ENCODE measurements around the gene COL21A1.

The COL21A1 gene

DNA sequence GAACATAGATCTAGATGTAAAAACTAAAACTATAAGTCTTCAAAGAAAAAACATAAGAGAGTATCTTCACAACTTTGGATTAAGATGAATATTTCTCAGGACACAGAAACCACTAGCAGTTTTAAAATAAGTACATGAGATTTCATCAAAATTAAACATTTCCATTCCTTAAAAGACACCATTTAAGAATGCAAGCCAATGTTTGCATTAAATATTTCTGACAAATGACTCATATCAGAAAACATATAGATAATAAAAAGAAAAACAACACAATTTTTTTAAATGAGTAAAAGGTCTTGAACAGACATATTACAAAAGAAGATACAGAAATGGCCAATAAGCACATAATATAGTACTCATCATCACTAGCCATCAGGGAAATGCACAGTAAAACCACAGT lies 59.7 kb downstream of the COL21A1 start:
- no peak for DNase-seq (ENCODE audit: low spot score)

DNA sequence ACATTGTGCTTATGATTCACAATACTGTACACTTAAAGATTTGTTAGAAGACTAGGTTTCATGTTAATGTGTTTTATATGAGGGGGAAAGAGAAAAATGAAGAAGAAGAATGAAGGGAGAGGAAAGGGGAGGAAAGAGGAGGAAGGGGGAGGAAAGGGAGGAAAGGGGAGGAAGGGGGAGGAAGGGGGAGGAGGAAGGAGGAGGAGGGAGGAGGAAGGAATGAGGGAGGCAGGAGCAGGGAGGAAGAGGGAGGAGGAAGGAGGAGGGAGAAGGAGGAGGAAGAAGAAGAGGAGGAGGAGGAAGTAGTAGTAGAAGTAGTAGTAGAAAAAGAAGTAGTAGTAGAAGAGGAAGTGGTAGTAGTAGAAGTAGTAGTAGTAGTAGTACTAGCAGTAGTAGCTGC lies 70.6 kb downstream of the COL21A1 start:
- no peak for DNase-seq (ENCODE audit: low spot score)

GRCh38 chr6:56173228-56173627 lies 74.2 kb downstream of the COL21A1 start:
- DNase-seq (ENCODE audit: low spot score) = no peak

- no peak for DNase-seq (ENCODE audit: low spot score)
These were observed 75.2 kb downstream of the COL21A1 start for GRCh38 chr6:56172144-56172543.

DNA sequence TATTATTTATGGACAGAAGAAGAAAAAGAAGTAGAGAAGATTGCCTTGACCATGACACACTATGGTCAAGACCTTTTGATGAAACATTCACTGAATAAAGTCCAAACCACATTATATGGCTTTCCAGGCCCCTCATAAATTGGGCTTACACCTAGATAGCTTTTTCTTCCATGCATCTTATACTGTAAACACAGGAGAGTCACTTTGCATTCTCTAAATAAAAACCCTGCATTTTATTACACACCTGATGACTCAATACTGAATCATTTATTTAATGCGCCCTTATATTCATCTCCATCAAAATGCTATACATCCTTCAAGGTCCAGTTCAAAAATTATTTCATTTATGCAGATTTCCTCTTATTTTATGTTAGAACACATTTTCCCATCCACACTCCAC lies 78.0 kb downstream of the COL21A1 start:
- DNase-seq (ENCODE audit: low spot score) = no peak

DNA sequence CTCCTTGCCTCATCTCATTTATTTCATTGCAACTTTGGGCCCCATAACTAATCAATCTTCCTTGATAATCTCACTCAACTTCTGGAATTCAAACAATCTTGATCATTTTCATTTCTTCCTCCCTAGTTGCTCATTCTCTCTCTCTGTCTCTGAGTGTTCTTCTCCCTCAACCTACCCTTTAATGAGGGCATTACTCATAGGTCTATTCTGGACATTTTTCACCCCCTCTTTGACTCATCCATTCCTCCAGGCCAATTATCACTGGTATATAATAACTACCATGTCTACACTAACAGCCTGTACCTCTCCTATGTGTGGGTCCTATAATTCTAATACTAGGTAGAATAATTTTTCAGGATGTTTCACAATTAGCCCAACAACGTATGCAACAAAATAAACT lies 78.8 kb downstream of the COL21A1 start:
- peak; percentile 6 for DNase-seq (ENCODE audit: low spot score)

DNA sequence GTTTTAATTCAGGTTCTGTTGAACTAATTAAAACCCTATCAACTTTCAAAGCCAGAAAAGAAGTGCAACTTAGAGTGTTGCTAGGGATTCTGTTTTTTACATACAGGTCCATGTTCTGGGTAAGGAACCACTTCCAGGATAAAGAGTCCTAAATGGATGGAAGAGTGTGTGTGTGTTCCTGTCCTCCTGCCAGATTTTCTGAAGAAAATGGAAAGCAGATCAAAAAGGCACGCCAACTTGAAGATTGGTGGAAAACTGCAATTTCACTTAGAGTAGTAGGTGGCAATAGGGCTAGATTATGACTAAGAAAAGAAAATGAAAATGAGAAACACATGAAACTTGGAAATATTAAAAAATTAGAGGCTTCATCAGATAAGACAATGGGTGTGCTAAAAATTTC lies 85.3 kb downstream of the COL21A1 start:
- DNase-seq (ENCODE audit: low spot score) = no peak

GRCh38 chr6:56160489-56160888 lies 86.9 kb downstream of the COL21A1 start:
- no peak for DNase-seq (ENCODE audit: low spot score)

GRCh38 chr6:56158571-56158970 lies 88.8 kb downstream of the COL21A1 start:
- DNase-seq (ENCODE audit: low spot score) = no peak

- no peak for DNase-seq (ENCODE audit: low spot score)
These were observed 90.7 kb downstream of the COL21A1 start for GRCh38 chr6:56156643-56157042.

DNA sequence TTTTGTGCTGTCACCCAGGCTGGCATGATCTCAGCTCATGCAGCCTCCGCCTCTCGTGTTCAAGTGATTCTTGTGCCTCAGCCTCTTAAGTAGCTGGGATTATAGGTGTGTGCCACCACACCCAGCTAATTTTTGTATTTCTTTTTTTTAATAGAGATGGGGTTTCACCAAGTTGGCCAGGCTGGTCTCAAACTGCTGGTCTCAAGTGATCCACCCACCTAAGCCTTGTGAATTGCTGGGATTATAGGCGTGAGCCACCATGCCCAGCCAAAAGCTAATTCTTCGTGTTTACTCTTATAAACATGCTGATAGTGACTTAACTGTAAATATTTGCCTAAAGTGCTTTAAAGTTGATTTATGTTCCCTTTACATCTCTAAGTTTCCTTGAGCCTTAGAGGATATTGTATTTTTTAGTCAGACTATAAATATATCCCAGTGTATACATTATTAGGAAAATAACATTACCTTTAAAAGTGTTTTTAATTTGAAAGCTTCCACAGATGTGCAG lies 91.7 kb downstream of the COL21A1 start:
- DNase-seq (ENCODE audit: low spot score) = no peak

DNA sequence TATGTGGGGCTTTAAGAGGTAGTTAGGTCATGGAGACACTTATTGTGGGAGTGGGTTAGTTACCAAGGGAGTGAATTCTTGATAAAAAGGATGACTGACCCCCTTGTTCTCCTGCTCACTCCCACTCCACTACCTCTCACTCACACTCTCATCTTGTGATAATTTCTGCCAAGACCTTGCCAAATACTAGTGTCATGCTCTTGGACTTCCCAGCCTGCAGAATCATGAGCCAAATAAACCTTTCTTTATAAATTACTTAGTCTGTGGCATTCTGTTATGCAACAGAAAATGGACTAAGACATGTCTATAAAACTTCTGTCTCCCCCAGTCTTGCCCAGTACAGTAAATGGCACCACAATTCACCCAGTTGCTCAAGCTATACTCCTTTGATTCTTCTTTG lies 93.3 kb downstream of the COL21A1 start:
- DNase-seq (ENCODE audit: low spot score) = no peak

DNA sequence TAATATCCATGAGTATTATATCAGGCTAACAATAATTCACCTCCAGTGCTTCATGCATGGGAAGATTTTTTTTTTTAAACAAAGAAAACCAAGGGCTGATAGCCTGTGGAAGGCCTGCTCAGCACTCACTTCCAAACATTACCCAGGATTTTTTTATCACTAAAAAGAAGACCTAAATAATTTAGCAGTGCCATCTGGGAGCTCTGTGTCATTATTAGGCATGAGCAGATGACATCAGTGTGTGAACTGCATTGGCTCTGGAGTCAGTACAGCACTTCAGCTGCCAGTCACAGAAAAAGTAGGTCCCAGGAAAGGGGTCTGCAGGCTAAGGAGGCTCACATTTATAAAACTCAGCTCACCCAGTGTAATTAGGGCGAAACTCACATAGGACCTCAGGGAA lies 94.8 kb downstream of the COL21A1 start:
- DNase-seq (ENCODE audit: low spot score) = no peak

DNA sequence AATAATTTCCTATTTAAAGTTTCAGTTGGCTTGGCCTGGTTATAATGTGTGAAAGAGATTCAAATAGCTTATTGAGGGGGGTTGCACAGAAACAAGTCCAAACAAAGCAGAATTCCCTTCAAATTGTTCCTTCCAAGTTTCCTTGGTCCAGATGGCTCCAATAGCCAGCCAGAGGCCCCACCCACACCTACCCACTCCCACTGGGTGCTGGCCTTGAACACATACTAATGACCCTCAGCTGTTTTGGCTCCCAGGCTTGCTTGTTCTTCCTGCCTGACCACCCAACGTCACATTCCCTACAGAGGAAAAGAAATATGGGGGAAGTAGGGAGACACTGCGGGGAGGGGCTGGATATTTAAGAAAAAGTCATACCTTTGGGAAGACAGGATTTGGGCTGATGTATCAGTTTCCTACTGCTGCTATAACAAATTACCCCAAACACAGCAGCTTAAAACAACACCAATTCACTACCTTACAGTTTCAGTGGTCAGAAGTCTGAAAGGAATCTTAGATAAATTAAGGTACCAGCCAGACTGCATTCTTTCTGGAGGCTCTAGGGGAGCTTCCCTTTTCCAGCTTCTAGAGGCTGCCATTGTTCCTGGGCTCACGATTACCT lies 95.7 kb downstream of the COL21A1 start:
- DNase-seq (ENCODE audit: low spot score) = no peak

- DNase-seq (ENCODE audit: low spot score) = no peak
These were observed 98.7 kb downstream of the COL21A1 start for GRCh38 chr6:56148488-56149186.

GRCh38 chr6:56147766-56148165 lies 99.6 kb downstream of the COL21A1 start:
- DNase-seq (ENCODE audit: low spot score) = no peak

GRCh38 chr6:56146086-56146485 lies 101.3 kb downstream of the COL21A1 start:
- DNase-seq (ENCODE audit: low spot score) = no peak

- no peak for DNase-seq (ENCODE audit: low spot score)
These were observed 101.8 kb downstream of the COL21A1 start for GRCh38 chr6:56145616-56146015.

DNA sequence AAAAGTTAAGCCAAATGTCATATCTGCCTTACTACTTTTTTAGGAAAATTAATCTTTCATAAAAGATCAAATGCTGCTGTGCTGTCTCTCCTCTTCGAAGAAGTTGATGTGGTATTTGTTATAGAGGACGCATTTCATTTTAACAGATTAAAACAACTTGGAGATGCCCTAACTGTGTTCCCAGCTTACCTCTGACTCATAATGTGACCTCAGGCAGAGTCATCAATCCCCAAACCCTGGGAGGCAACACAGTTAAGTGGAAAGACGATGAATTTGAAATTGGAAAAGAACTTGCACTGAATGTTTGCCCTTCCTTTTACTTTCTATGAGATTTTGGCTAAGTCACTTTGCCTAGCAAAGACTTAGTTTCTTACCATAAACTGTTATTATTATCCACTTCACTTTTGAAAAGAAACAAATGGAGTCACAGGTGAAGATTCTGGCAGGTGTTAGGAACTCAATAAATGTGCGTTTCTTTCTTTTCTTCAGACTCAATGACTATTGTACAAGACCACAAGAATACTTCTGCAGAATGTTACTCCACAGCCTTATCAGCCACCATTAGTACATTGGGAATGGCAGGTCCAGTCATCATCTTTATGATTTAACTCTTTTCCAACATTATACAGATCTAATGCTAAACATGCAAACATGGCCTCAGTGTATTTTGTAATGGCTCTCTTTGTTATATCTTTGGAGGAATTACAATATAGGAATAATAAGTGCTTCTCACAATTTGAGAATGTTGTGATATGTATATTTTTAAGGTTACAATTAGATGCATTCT lies 102.6 kb downstream of the COL21A1 start:
- DNase-seq (ENCODE audit: low spot score) = peak; percentile 39

- no peak for DNase-seq (ENCODE audit: low spot score)
These were observed 103.6 kb downstream of the COL21A1 start for GRCh38 chr6:56143796-56144195.

DNA sequence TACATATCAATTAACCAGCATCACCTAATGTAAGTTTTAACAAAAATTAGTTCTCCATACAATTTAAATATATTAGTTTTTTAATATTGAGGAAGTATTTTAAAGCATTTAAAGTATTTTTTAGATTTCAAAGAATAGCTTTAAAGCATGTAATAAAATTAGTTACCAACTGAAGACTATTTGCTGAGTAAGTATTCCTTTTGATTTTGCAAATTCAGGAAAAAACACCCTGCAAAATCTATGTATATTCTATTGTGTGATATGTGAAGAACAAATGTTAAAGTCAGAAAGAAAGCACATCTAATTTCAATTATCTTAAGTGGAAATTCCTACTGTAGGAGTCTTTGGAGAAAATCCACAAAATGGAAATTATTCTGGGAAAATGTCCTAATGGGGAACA lies 107.3 kb downstream of the COL21A1 start:
- DNase-seq (ENCODE audit: low spot score) = no peak

- DNase-seq (ENCODE audit: low spot score) = no peak
These were observed 131.7 kb downstream of the COL21A1 start for GRCh38 chr6:56115715-56116114.

- DNase-seq (ENCODE audit: low spot score) = no peak
These were observed 138.2 kb downstream of the COL21A1 start for GRCh38 chr6:56109149-56109548.
